CD4-positive, alpha-beta T cell treated with Interleukin-21 for 1 hour (primary cell): Measurements from ENCODE around the gene KLK6.
A peak's percentile ranks its signal among the peaks of the same experiment; 100 is the strongest.

Experiments
- DNase-seq: peaks from one replicate; pipeline ENCODE4 v3.0.0-alpha.2; 2020

The KLK6 gene

GRCh38 chr19:50969413-50969760 is at the start of gene KLK6:
Gene KLK6, minus strand, starts transcription at chr19:50969591. Its CDS starts 1,487 bp downstream, at chr19:50968104.
- DNase-seq: no peak

- DNase-seq: no peak
These were observed 49.6 kb upstream of the KLK6 start for GRCh38 chr19:51018745-51019543.

GRCh38 chr19:51016798-51017683 is 47.6 kb upstream of the KLK6 start:
- DNase-seq: peak; percentile 48

GRCh38 chr19:51015691-51016267 is 46.4 kb upstream of the KLK6 start:
- no peak for DNase-seq

- DNase-seq: no peak
These were observed 44.9 kb upstream of the KLK6 start for GRCh38 chr19:51014242-51014641.

GRCh38 chr19:51012661-51013190 is 43.3 kb upstream of the KLK6 start:
- DNase-seq: no peak

GRCh38 chr19:51010066-51010795 is 40.8 kb upstream of the KLK6 start:
- DNase-seq: no peak

- DNase-seq: no peak
These were observed 39.9 kb upstream of the KLK6 start for GRCh38 chr19:51009061-51009891.

- no peak for DNase-seq
These were observed 38.1 kb upstream of the KLK6 start for GRCh38 chr19:51007488-51007887.

GRCh38 chr19:51006406-51006805 is 37.0 kb upstream of the KLK6 start:
- no peak for DNase-seq

GRCh38 chr19:51005248-51005647 is 35.9 kb upstream of the KLK6 start:
- no peak for DNase-seq

- no peak for DNase-seq
These were observed 33.9 kb upstream of the KLK6 start for GRCh38 chr19:51003316-51003715.

GRCh38 chr19:51002542-51003311 is 33.3 kb upstream of the KLK6 start:
- no peak for DNase-seq

- DNase-seq: no peak
These were observed 32.7 kb upstream of the KLK6 start for GRCh38 chr19:51002089-51002532.

GRCh38 chr19:51001515-51001914 is 32.1 kb upstream of the KLK6 start, which contains the start of gene KLK8:
Gene KLK8, minus strand, starts transcription at chr19:51001604. Its CDS starts 437 bp downstream, at chr19:51001167.
- no peak for DNase-seq

GRCh38 chr19:51000981-51001380 is 31.6 kb upstream of the KLK6 start:
- DNase-seq: no peak

- DNase-seq: no peak
These were observed 31.0 kb upstream of the KLK6 start for GRCh38 chr19:51000426-51000825.

GRCh38 chr19:50998686-50999085 is 29.3 kb upstream of the KLK6 start:
- DNase-seq: no peak

- no peak for DNase-seq
These were observed 28.7 kb upstream of the KLK6 start for GRCh38 chr19:50998061-50998460.

- DNase-seq: no peak
These were observed 24.7 kb upstream of the KLK6 start for GRCh38 chr19:50994129-50994528.

- no peak for DNase-seq
These were observed 23.3 kb upstream of the KLK6 start for GRCh38 chr19:50992666-50993035.
